WTC11 (cell line): Measurements from ENCODE around the gene JSRP1. TPM values are rescaled to one million over a fixed set of nuclear protein-coding genes. Genes with fewer than 3 reads are reported as not detected.

Experiments
- ATAC-seq: fragments of 200-7000 bp; cut with Tn5 transposase; 2 replicates; pipeline ENCODE4 v1.10.0; 2021; ENCODE audit warnings: mild to moderate bottlenecking, moderate library complexity
- CTCF ChIA-PET: fragments of 300-600 bp; sonication (Branson Sonifier 250); formaldehyde crosslinking; loops from one replicate; lab custom pipeline; 2021; ENCODE audit warnings: antibody characterized with exemption; lab: Charles Lee
- POLR2A ChIA-PET: fragments of 350-600 bp; sonication (Branson Sonifier 250); formaldehyde crosslinking; loops from one replicate; lab custom pipeline; 2021; ENCODE audit warnings: antibody characterized with exemption; lab: Charles Lee
- DNase-seq: peaks from one replicate; pipeline ENCODE4 v3.0.0; 2021; ENCODE audit warnings: low spot score
- H3K27ac Mint-ChIP-seq: 2 replicates; pipeline ENCODE4 v1.8.0; 2021; ENCODE audit warnings: mixed read lengths
- H3K27me3 Mint-ChIP-seq: 2 replicates; pipeline ENCODE4 v1.8.0; 2021; ENCODE audit warnings: low read depth, mild to moderate bottlenecking, moderate library complexity, mixed read lengths
- H3K36me3 Mint-ChIP-seq: 2 replicates; pipeline ENCODE4 v1.8.0; 2021; ENCODE audit warnings: mixed read lengths
- H3K4me1 Mint-ChIP-seq: 2 replicates; pipeline ENCODE4 v1.8.0; 2022; ENCODE audit warnings: mixed read lengths
- H3K4me3 Mint-ChIP-seq: 2 replicates; pipeline ENCODE4 v1.8.0; 2021; ENCODE audit warnings: mild to moderate bottlenecking, moderate library complexity, mixed read lengths
- H3K9me3 Mint-ChIP-seq: 2 replicates; pipeline ENCODE4 v1.8.0; 2021; ENCODE audit warnings: mixed read lengths
- ATF1 ChIP-seq: sonication (generic); formaldehyde crosslinking; IDR thresholded peaks from 2 replicates; pipeline ENCODE4 v1.8.1; 2023; ENCODE audit warnings: mild to moderate bottlenecking, moderate library complexity, missing genetic modification reagents
- CBFB ChIP-seq: sonication (generic); formaldehyde crosslinking; IDR thresholded peaks from 2 replicates; pipeline ENCODE4 v1.8.1; 2022; ENCODE audit warnings: mild to moderate bottlenecking, low read depth, missing genetic modification reagents
- CREM ChIP-seq: sonication (generic); formaldehyde crosslinking; IDR thresholded peaks from 2 replicates; pipeline ENCODE4 v1.8.1; 2022; ENCODE audit warnings: mild to moderate bottlenecking, missing genetic modification reagents, moderate library complexity
- ELF4 ChIP-seq: sonication (generic); formaldehyde crosslinking; IDR thresholded peaks from 2 replicates; pipeline ENCODE4 v1.8.1; 2022; ENCODE audit warnings: low read depth, mild to moderate bottlenecking, moderate library complexity, missing genetic modification reagents
- ESRRA ChIP-seq: sonication (generic); formaldehyde crosslinking; IDR thresholded peaks from 2 replicates; pipeline ENCODE4 v1.8.1; 2022; ENCODE audit warnings: mild to moderate bottlenecking, missing genetic modification reagents, borderline replicate concordance
- GTF2I ChIP-seq: fragments of 250-450 bp; sonication (Bioruptor Pico); conservative IDR thresholded peaks from 2 replicates; pipeline ENCODE4 v1.4.0; 2021; ENCODE audit warnings: mild to moderate bottlenecking
- NFE2L1 ChIP-seq: sonication (generic); formaldehyde crosslinking; IDR thresholded peaks from 2 replicates; pipeline ENCODE4 v1.8.1; 2023; ENCODE audit warnings: missing genetic modification reagents
- NR2C2 ChIP-seq: sonication (generic); formaldehyde crosslinking; IDR thresholded peaks from 2 replicates; pipeline ENCODE4 v1.8.0; 2022; ENCODE audit warnings: mild to moderate bottlenecking, missing genetic modification reagents
- SOX15 ChIP-seq: fragments of 250-450 bp; sonication (Bioruptor Pico); IDR thresholded peaks from 2 replicates; pipeline ENCODE4 v1.9.0; 2021; ENCODE audit warnings: mild to moderate bottlenecking
- ZNF121 ChIP-seq: sonication (generic); formaldehyde crosslinking; IDR thresholded peaks from 2 replicates; pipeline ENCODE4 v1.8.0; 2023; ENCODE audit warnings: missing genetic modification reagents
- ZNF138 ChIP-seq: sonication (generic); formaldehyde crosslinking; conservative IDR thresholded peaks from 2 replicates; pipeline ENCODE4 v1.8.1; 2022; ENCODE audit warnings: mild to moderate bottlenecking, moderate library complexity, missing genetic modification reagents
- ZNF396 ChIP-seq: fragments of 250-450 bp; sonication (Bioruptor Pico); IDR thresholded peaks from 2 replicates; pipeline ENCODE4 v1.8.0; 2021; ENCODE audit warnings: mild to moderate bottlenecking, moderate library complexity, borderline replicate concordance
- ZNF671 ChIP-seq: fragments of 250-450 bp; sonication (Bioruptor Pico); IDR thresholded peaks from 2 replicates; pipeline ENCODE4 v1.8.0; 2021; ENCODE audit warnings: mild to moderate bottlenecking
- total RNA-seq: library from RNA; stranded (reverse); gene quantifications from 3 replicates; pipeline ENCODE4 v1.2.3, GENCODE V29; 2021
- TF ChIP-seq, protein P1 (sequence below): sonication (generic); formaldehyde crosslinking; IDR thresholded peaks from 2 replicates; pipeline ENCODE4 v1.8.0; 2023; ENCODE audit warnings: missing genetic modification reagents, mild to moderate bottlenecking, borderline replicate concordance
- TF ChIP-seq, protein P2 (sequence below): sonication (generic); formaldehyde crosslinking; IDR thresholded peaks from 2 replicates; pipeline ENCODE4 v1.8.0; 2022; ENCODE audit warnings: mild to moderate bottlenecking, missing genetic modification reagents
- TF ChIP-seq, protein P3 (sequence below): sonication (generic); formaldehyde crosslinking; IDR thresholded peaks from 2 replicates; pipeline ENCODE4 v1.8.0; 2023; ENCODE audit warnings: missing genetic modification reagents
- TF ChIP-seq, protein P4 (sequence below): sonication (generic); formaldehyde crosslinking; IDR thresholded peaks from 2 replicates; pipeline ENCODE4 v1.8.0; 2022; ENCODE audit warnings: mild to moderate bottlenecking, missing genetic modification reagents
- TF ChIP-seq, protein P5 (sequence below): sonication (generic); formaldehyde crosslinking; IDR thresholded peaks from 2 replicates; pipeline ENCODE4 v1.8.1; 2023; ENCODE audit warnings: mild to moderate bottlenecking, moderate library complexity, missing genetic modification reagents
- TF ChIP-seq, protein P6 (sequence below): sonication (generic); formaldehyde crosslinking; IDR thresholded peaks from 2 replicates; pipeline ENCODE4 v1.8.1; 2022; ENCODE audit warnings: low read depth, mild to moderate bottlenecking, moderate library complexity, missing genetic modification reagents, borderline replicate concordance
- TF ChIP-seq, protein P7 (sequence below): sonication (generic); formaldehyde crosslinking; IDR thresholded peaks from 2 replicates; pipeline ENCODE4 v1.8.0; 2022; ENCODE audit warnings: mild to moderate bottlenecking, missing genetic modification reagents

Gene JSRP1
- total RNA-seq, 1 experiment from 2014 or later: 0.33 TPM

DNA sequence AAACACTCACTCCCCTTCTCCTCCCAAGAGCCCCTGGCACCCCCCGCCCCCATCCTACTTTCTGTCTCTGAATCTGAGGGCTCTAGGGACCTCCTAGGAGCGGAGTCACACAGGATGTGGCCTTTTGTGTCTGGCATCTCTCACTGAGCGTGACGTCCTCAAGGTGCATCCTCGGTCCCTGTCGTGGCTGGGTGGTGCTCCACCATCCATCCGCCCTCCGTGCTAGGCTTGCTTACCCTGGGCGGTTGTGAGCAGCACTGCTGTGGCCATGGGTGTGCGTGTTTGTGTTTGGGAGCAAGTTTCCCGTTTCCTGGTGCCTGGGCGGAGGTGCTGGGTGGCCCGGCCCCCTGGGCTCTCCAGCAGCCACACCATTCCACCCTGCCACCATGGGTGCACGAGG is 32.3 kb downstream of the JSRP1 start:
- DNase-seq: no peak
- H3K27me3 Mint-ChIP-seq: no peaks in the 10 kb centered on the region
- H3K9me3 Mint-ChIP-seq: no peaks in the 10 kb centered on the region
- ATAC-seq: no peak
- H3K4me1 Mint-ChIP-seq: no peaks in the 10 kb centered on the region
- peak overlapping the region; percentile 94 for H3K27ac Mint-ChIP-seq
- TF ChIP-seq, protein P1, sequence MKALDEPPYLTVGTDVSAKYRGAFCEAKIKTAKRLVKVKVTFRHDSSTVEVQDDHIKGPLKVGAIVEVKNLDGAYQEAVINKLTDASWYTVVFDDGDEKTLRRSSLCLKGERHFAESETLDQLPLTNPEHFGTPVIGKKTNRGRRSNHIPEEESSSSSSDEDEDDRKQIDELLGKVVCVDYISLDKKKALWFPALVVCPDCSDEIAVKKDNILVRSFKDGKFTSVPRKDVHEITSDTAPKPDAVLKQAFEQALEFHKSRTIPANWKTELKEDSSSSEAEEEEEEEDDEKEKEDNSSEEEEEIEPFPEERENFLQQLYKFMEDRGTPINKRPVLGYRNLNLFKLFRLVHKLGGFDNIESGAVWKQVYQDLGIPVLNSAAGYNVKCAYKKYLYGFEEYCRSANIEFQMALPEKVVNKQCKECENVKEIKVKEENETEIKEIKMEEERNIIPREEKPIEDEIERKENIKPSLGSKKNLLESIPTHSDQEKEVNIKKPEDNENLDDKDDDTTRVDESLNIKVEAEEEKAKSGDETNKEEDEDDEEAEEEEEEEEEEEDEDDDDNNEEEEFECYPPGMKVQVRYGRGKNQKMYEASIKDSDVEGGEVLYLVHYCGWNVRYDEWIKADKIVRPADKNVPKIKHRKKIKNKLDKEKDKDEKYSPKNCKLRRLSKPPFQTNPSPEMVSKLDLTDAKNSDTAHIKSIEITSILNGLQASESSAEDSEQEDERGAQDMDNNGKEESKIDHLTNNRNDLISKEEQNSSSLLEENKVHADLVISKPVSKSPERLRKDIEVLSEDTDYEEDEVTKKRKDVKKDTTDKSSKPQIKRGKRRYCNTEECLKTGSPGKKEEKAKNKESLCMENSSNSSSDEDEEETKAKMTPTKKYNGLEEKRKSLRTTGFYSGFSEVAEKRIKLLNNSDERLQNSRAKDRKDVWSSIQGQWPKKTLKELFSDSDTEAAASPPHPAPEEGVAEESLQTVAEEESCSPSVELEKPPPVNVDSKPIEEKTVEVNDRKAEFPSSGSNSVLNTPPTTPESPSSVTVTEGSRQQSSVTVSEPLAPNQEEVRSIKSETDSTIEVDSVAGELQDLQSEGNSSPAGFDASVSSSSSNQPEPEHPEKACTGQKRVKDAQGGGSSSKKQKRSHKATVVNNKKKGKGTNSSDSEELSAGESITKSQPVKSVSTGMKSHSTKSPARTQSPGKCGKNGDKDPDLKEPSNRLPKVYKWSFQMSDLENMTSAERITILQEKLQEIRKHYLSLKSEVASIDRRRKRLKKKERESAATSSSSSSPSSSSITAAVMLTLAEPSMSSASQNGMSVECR: no peak
- TF ChIP-seq NFE2L1 (CRISPR knock-in tag): no peak
- ChIA-PET POLR2A (no interaction called here), CTCF (no interaction called here)
- H3K4me3 Mint-ChIP-seq: no peak overlapping the region
- H3K36me3 Mint-ChIP-seq: peaks cover 29% of the 10 kb centered on the region

DNA sequence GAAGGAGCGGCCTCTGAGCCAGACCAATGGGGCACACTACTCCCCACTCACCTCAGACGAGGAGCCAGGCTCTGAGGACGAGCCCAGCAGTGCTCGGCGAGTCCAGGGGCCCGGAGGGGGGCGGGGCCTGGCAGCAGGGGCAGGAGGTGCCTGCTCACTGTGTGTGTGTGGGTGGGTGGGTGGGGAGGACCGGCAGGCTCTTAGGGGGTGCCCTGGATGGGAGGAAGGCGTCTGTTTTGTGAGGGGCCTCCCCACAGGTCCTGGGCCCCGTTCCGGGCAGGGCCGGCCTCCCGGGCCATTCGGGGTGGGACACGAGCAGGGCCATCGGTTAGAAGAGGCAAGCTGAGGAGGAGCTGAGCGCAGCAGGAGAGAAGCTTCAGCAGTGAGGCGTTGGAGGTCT is 32.8 kb downstream of the JSRP1 start:
- POLR2A ChIA-PET: no interaction called here
- H3K4me1 Mint-ChIP-seq: no peaks in the 10 kb centered on the region
- H3K27ac Mint-ChIP-seq: no peak overlapping the region
- no peak for ATAC-seq
- H3K27me3 Mint-ChIP-seq: no peaks in the 10 kb centered on the region
- H3K9me3 Mint-ChIP-seq: no peaks in the 10 kb centered on the region
- H3K36me3 Mint-ChIP-seq: peaks cover 26% of the 10 kb centered on the region
- CTCF ChIA-PET: no interaction called here
- no peak for TF ChIP-seq ZNF671 (CRISPR knock-in tag)
- TF ChIP-seq CREM: no peak
- TF ChIP-seq, protein P2, sequence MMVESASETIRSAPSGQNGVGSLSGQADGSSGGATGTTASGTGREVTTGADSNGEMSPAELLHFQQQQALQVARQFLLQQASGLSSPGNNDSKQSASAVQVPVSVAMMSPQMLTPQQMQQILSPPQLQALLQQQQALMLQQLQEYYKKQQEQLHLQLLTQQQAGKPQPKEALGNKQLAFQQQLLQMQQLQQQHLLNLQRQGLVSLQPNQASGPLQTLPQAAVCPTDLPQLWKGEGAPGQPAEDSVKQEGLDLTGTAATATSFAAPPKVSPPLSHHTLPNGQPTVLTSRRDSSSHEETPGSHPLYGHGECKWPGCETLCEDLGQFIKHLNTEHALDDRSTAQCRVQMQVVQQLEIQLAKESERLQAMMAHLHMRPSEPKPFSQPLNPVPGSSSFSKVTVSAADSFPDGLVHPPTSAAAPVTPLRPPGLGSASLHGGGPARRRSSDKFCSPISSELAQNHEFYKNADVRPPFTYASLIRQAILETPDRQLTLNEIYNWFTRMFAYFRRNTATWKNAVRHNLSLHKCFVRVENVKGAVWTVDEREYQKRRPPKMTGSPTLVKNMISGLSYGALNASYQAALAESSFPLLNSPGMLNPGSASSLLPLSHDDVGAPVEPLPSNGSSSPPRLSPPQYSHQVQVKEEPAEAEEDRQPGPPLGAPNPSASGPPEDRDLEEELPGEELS (CRISPR knock-in tag): no peak
- no peak for TF ChIP-seq ZNF138 (CRISPR knock-in tag)
- TF ChIP-seq, protein P3, sequence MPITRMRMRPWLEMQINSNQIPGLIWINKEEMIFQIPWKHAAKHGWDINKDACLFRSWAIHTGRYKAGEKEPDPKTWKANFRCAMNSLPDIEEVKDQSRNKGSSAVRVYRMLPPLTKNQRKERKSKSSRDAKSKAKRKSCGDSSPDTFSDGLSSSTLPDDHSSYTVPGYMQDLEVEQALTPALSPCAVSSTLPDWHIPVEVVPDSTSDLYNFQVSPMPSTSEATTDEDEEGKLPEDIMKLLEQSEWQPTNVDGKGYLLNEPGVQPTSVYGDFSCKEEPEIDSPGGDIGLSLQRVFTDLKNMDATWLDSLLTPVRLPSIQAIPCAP: no peak
- no peak for TF ChIP-seq ESRRA (CRISPR knock-in tag)
- no peak for TF ChIP-seq ATF1
- no peak for TF ChIP-seq ZNF396 (CRISPR knock-in tag)
- TF ChIP-seq, protein P4, sequence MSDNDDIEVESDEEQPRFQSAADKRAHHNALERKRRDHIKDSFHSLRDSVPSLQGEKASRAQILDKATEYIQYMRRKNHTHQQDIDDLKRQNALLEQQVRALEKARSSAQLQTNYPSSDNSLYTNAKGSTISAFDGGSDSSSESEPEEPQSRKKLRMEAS (CRISPR knock-in tag): no peak
- TF ChIP-seq NR2C2 (CRISPR knock-in tag): no peak
- TF ChIP-seq, all 79 proteins: peak for 0
- no peak for DNase-seq
- no peak overlapping the region for H3K4me3 Mint-ChIP-seq

DNA sequence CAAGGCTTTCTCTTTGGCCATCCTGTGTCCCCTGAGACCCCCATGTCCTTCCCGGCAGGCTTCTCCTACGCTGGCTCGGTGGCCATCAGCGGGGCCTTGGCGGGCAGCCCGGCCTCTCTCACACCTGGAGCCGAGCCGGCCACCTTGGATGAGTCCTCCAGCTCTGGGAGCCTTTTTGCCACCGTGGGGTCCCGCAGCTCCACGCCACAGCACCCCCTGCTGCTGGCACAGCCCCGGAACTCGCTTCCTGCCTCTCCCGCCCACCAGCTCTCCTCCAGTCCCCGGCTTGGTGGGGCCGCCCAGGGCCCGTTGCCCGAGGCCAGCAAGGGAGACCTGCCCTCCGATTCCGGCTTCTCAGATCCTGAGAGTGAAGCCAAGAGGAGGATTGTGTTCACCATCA is 34.3 kb downstream of the JSRP1 start:
- DNase-seq (no peak), ATAC-seq (no peak)
- CTCF ChIA-PET: interaction anchor here (0.5 to 1.6 kb wide), 10 partner anchors 11 to 94 kb away, joined by 3 to 18 read pairs (median 4); no protein-coding TSS in a partner anchor
- Mint-ChIP-seq H3K4me3 (no peak overlapping the region), H3K27ac (no peak overlapping the region), H3K9me3 (no peaks in the 10 kb centered on the region), H3K4me1 (no peaks in the 10 kb centered on the region), H3K27me3 (no peaks in the 10 kb centered on the region), H3K36me3 (peaks cover 34% of the 10 kb centered on the region)
- TF ChIP-seq GTF2I (CRISPR knock-in tag) (no peak), ZNF121 (no peak), CBFB (CRISPR knock-in tag) (no peak), ELF4 (CRISPR knock-in tag) (no peak), SOX15 (CRISPR knock-in tag) (no peak)
- TF ChIP-seq, protein P5, sequence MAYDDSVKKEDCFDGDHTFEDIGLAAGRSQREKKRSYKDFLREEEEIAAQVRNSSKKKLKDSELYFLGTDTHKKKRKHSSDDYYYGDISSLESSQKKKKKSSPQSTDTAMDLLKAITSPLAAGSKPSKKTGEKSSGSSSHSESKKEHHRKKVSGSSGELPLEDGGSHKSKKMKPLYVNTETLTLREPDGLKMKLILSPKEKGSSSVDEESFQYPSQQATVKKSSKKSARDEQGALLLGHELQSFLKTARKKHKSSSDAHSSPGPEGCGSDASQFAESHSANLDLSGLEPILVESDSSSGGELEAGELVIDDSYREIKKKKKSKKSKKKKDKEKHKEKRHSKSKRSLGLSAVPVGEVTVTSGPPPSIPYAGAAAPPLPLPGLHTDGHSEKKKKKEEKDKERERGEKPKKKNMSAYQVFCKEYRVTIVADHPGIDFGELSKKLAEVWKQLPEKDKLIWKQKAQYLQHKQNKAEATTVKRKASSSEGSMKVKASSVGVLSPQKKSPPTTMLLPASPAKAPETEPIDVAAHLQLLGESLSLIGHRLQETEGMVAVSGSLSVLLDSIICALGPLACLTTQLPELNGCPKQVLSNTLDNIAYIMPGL (CRISPR knock-in tag): no peak
- TF ChIP-seq, protein P6, sequence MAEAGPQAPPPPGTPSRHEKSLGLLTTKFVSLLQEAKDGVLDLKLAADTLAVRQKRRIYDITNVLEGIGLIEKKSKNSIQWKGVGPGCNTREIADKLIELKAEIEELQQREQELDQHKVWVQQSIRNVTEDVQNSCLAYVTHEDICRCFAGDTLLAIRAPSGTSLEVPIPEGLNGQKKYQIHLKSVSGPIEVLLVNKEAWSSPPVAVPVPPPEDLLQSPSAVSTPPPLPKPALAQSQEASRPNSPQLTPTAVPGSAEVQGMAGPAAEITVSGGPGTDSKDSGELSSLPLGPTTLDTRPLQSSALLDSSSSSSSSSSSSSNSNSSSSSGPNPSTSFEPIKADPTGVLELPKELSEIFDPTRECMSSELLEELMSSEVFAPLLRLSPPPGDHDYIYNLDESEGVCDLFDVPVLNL (CRISPR knock-in tag): no peak
- TF ChIP-seq, protein P7, sequence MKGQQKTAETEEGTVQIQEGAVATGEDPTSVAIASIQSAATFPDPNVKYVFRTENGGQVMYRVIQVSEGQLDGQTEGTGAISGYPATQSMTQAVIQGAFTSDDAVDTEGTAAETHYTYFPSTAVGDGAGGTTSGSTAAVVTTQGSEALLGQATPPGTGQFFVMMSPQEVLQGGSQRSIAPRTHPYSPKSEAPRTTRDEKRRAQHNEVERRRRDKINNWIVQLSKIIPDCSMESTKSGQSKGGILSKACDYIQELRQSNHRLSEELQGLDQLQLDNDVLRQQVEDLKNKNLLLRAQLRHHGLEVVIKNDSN (CRISPR knock-in tag): no peak
- POLR2A ChIA-PET: no interaction called here
